K562 (cell line): ENCODE measurements around the gene WNK2.

Experiments used
- BHLHE40 ChIP-seq: IDR thresholded peaks from 2 replicates; pipeline ENCODE4 v1.6.1; 2011; ENCODE audit warnings: low read length, improper control_type of control experiment
- BRCA1 ChIP-seq, 2 experiments: fragments of 450-650 bp in 1 of 2; sonication (generic) in 1 of 2; formaldehyde crosslinking in 1 of 2; IDR thresholded peaks; 2 replicates each; pipeline versions ENCODE4 v1.5.0 to v1.6.1; 2017 to 2020; ENCODE audit warnings: mild to moderate bottlenecking in 1 of 2, missing genetic modification reagents in 1 of 2
- CTCF ChIP-seq, 3 experiments: IDR thresholded peaks in 2 of 3; conservative IDR thresholded peaks in 1 of 3; 2 replicates each; pipeline ENCODE4 v1.5.1; 2011 to 2012; ENCODE audit warnings: low read length in 3 of 3, mild to moderate bottlenecking in 3 of 3, control low read depth in 2 of 3, improper control_type of control experiment in 1 of 3, inconsistent platforms in 1 of 3, low read depth in 1 of 3, mixed read lengths in 1 of 3, moderate library complexity in 1 of 3; ENCODE audit not compliant: insufficient read depth in 2 of 3
- FIP1L1 ChIP-seq: fragments of 200-400 bp; formaldehyde crosslinking; IDR thresholded peaks from 2 replicates; pipeline ENCODE4 v1.6.1; 2018; ENCODE audit warnings: mild to moderate bottlenecking, low read depth, low read length; ENCODE audit not compliant: poor library complexity, severe bottlenecking
- FOSL1 ChIP-seq: fragments of 200-800 bp; sonication (Bioruptor generic); conservative IDR thresholded peaks from 2 replicates; pipeline ENCODE4 v1.6.1; 2016; ENCODE audit warnings: missing genetic modification characterization, missing compliant biosample characterization
- MLX ChIP-seq, 2 experiments: fragments of 450-650 bp in 1 of 2; sonication (generic) in 1 of 2; formaldehyde crosslinking; conservative IDR thresholded peaks; 2 replicates each; pipeline versions ENCODE4 v1.4.0 to v1.8.1; 2020 to 2022; ENCODE audit warnings: mild to moderate bottlenecking in 1 of 2, missing genetic modification reagents in 1 of 2
- RAD21 ChIP-seq, 2 experiments: fragments of 250-450 bp in 1 of 2; fragments of 450-650 bp in 1 of 2; sonication (Bioruptor Pico) in 1 of 2; formaldehyde crosslinking in 1 of 2; IDR thresholded peaks in 1 of 2; conservative IDR thresholded peaks in 1 of 2; 2 replicates each; pipeline versions ENCODE4 v1.4.0 to v1.8.0; 2020 to 2022; ENCODE audit warnings: mild to moderate bottlenecking in 2 of 2, moderate library complexity in 1 of 2
- RNF2 ChIP-seq: sonication (generic); IDR thresholded peaks from 2 replicates; pipeline ENCODE4 v1.6.1; 2016
- ZC3H8 ChIP-seq: fragments of 450-650 bp; IDR thresholded peaks from 2 replicates; pipeline ENCODE4 v1.6.1; 2017
- ZNF592 ChIP-seq: fragments of 450-650 bp; IDR thresholded peaks from 2 replicates; pipeline ENCODE4 v1.6.1; 2017; ENCODE audit warnings: antibody characterized with exemption, mild to moderate bottlenecking
- ZNF76 ChIP-seq: fragments of 250-450 bp; sonication (Bioruptor Pico); IDR thresholded peaks from 2 replicates; pipeline ENCODE4 v1.4.0; 2020; ENCODE audit warnings: mild to moderate bottlenecking, moderate library complexity, borderline replicate concordance

GRCh38 chr9:93301911-93302541 is 118.1 kb downstream of the WNK2 start:
- TF ChIP-seq CTCF (IDR thresholded peaks at IDR 0.05 in 2 of 3, conservative IDR thresholded peaks at IDR 0.05 in 1 of 3; ENCODE audit: insufficient read depth in 2 of 3, low read depth in 1 of 3, low read length in 3 of 3) (no peak), ZNF76 (CRISPR knock-in tag) (no peak), RAD21 (CRISPR knock-in tag; conservative IDR thresholded peaks at IDR 0.05 in 1 of 2, IDR thresholded peaks at IDR 0.05 in 1 of 2) (no peak), BHLHE40 (no peak), FOSL1 (tag) (no peak), RNF2 (no peak), MLX (CRISPR knock-in tag; conservative IDR thresholded peaks at IDR 0.05) (no peak), BRCA1 (IDR thresholded peaks at IDR 0.05) (no peak), BRCA1 (CRISPR knock-in tag; IDR thresholded peaks at IDR 0.05) (no peak), FIP1L1 (no peak), ZC3H8 (no peak), ZNF592 (no peak)
